DOHH2 (cell line): ENCODE data around the gene UNC80.

Experiments
- EZH2phosphoT487 ChIP-seq: fragments of 200-600 bp; sonication (generic); IDR thresholded peaks from 2 replicates; pipeline ENCODE4 v1.6.1; 2017; ENCODE audit warnings: borderline replicate concordance, mild to moderate bottlenecking, antibody characterized with exemption, low read length, moderate library complexity, mixed read lengths
- TF ChIP-seq, protein P1 (sequence below): fragments of 200-600 bp; sonication (generic); IDR thresholded peaks from one replicate; pipeline ENCODE4 v1.5.1; 2014; ENCODE audit warnings: antibody characterized with exemption, mild to moderate bottlenecking, low read depth, low read length; ENCODE audit not compliant: poor library complexity, severe bottlenecking

DNA sequence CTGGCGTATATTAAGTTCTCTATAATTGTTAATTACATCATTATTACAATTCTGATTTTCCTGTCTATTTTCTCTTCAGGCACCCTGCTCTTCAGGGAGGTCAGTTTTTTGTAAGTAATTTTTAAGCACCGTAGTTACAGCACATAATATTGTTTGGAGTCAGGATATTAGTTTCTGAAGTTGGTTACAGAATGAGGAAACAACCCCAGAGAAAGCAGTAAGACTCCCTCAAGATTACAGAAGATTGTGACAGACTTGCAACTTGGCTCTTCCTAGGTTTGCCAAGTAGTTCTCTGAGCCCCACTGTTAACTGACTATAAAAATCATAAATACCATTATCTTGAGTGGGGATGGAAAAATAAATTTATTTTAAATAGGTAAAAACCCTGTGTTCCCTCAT, 231.7 kb downstream of the UNC80 start:
- TF ChIP-seq, protein P1, sequence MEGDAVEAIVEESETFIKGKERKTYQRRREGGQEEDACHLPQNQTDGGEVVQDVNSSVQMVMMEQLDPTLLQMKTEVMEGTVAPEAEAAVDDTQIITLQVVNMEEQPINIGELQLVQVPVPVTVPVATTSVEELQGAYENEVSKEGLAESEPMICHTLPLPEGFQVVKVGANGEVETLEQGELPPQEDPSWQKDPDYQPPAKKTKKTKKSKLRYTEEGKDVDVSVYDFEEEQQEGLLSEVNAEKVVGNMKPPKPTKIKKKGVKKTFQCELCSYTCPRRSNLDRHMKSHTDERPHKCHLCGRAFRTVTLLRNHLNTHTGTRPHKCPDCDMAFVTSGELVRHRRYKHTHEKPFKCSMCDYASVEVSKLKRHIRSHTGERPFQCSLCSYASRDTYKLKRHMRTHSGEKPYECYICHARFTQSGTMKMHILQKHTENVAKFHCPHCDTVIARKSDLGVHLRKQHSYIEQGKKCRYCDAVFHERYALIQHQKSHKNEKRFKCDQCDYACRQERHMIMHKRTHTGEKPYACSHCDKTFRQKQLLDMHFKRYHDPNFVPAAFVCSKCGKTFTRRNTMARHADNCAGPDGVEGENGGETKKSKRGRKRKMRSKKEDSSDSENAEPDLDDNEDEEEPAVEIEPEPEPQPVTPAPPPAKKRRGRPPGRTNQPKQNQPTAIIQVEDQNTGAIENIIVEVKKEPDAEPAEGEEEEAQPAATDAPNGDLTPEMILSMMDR = no peak
- no peak for TF ChIP-seq EZH2phosphoT487
